ENCODE results near the gene IRF4.
"Not testable (repeated sequence)": the region's sequence is repeated elsewhere in the genome, so short reads cannot be mapped to it uniquely, and the experiment has no call there.

Gene IRF4

GRCh38 chr6:422433-423054, 31.0 kb downstream of the IRF4 start:
- DNase-seq (ENCODE audit: low read depth): peak; percentile 79

GRCh38 chr6:423055-423798, 31.7 kb downstream of the IRF4 start:
- no peak for DNase-seq (ENCODE audit: low read depth)

- DNase-seq (ENCODE audit: low read depth): no peak
These were observed 32.3 kb downstream of the IRF4 start for GRCh38 chr6:423799-424345.

- no peak for DNase-seq (ENCODE audit: low read depth)
These were observed 33.3 kb downstream of the IRF4 start for GRCh38 chr6:424741-425417.

- not testable (repeated sequence) for DNase-seq (ENCODE audit: low read depth)
These were observed 33.9 kb downstream of the IRF4 start for GRCh38 chr6:425418-425788.

- DNase-seq (ENCODE audit: low read depth): not testable (repeated sequence)
These were observed 34.7 kb downstream of the IRF4 start for GRCh38 chr6:426198-426738.

GRCh38 chr6:428047-428603, 36.6 kb downstream of the IRF4 start:
- DNase-seq (ENCODE audit: low read depth): no peak

GRCh38 chr6:429515-430121, 38.1 kb downstream of the IRF4 start:
- no peak for DNase-seq (ENCODE audit: low read depth)

GRCh38 chr6:431504-431903, 40.0 kb downstream of the IRF4 start:
- no peak for DNase-seq (ENCODE audit: low read depth)

- DNase-seq (ENCODE audit: low read depth): no peak
These were observed 40.4 kb downstream of the IRF4 start for GRCh38 chr6:431986-432385.

- DNase-seq (ENCODE audit: low read depth): no peak
These were observed 42.6 kb downstream of the IRF4 start for GRCh38 chr6:434051-434705.

- DNase-seq (ENCODE audit: low read depth): no peak
These were observed 44.1 kb downstream of the IRF4 start for GRCh38 chr6:435441-436307.

GRCh38 chr6:436308-437036, 44.9 kb downstream of the IRF4 start:
- no peak for DNase-seq (ENCODE audit: low read depth)

GRCh38 chr6:437037-437392, 45.5 kb downstream of the IRF4 start:
- no peak for DNase-seq (ENCODE audit: low read depth)

- DNase-seq (ENCODE audit: low read depth): no peak
These were observed 47.1 kb downstream of the IRF4 start for GRCh38 chr6:438634-439170.

GRCh38 chr6:439641-440167, 48.2 kb downstream of the IRF4 start:
- no peak for DNase-seq (ENCODE audit: low read depth)

- DNase-seq (ENCODE audit: low read depth): no peak
These were observed 49.8 kb downstream of the IRF4 start for GRCh38 chr6:441126-441920.

- no peak for DNase-seq (ENCODE audit: low read depth)
These were observed 52.1 kb downstream of the IRF4 start for GRCh38 chr6:443621-444159.

All from amniotic epithelial cell (primary cell).